ENCODE results near the gene FREM1. TPM values are rescaled to one million over a fixed set of nuclear protein-coding genes. Genes with fewer than 3 reads are reported as not detected.

Gene FREM1
- total RNA-seq, 1 experiment from 2014 or later: 1.2 TPM

DNA sequence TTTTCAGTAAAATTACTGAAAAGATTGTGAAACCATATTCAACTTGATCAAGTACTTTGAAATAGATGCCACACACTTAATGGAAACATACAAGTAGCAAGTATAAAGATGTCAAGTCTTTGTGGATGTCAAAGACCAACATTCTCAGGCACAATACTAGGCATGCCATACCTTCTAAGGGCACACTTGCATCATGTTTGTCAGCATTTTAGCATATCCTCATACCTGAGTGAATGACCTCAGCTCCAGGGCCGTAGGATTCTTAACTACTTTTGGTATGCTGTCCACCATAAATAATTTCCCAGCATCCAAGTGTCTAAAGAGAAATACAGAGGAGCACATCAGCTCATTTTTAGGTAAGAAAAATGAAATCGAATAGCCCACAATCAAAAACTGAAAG, 86.4 kb downstream of the FREM1 start:
- no peaks in the 10 kb centered on the region for H4K20me1 ChIP-seq (ENCODE audit: low read length)

GRCh38 chr9:14822666-14823065, 87.6 kb downstream of the FREM1 start:
- H3K36me3 ChIP-seq (ENCODE audit: low read depth, low read length): no peaks in the 10 kb centered on the region
- H3K79me2 ChIP-seq (ENCODE audit: low read length): no peaks in the 10 kb centered on the region
- H3K4me1 ChIP-seq (ENCODE audit: insufficient read depth, low read length): no peaks in the 10 kb centered on the region
- no TSS peak for BruUV-seq (replicated peaks)
- ChIA-PET POLR2A (ENCODE audit: unreplicated experiment) (no interaction called here), CTCF (no interaction called here)
- ATAC-seq (no peak), DNase-seq (no peak)
- intact Hi-C loops (cut with micrococcal nuclease): no loop called here
- no peak overlapping the region for H3K9ac ChIP-seq (ENCODE audit: low read length)
- no peaks in the 10 kb centered on the region for H4K20me1 ChIP-seq (ENCODE audit: low read length)
- no peak overlapping the region for H2AFZ ChIP-seq (ENCODE audit: low read length)
- no peak overlapping the region for H3K4me2 ChIP-seq (ENCODE audit: low read length)
- H3K27ac ChIP-seq (ENCODE audit: low read length): no peak overlapping the region
- no peaks in the 10 kb centered on the region for H3K9me2 ChIP-seq (replicated peaks; ENCODE audit: low read length)
- no peak overlapping the region for H3K4me3 ChIP-seq (ENCODE audit: low read length)
- H3K27me3 ChIP-seq (ENCODE audit: low read length): no peaks in the 10 kb centered on the region
- no peaks in the 10 kb centered on the region for H3F3A ChIP-seq (ENCODE audit: low read length, unreplicated experiment)
- no peaks in the 10 kb centered on the region for H3K9me3 ChIP-seq (ENCODE audit: low read length)
- no peak for TF ChIP-seq CTCF (conservative IDR thresholded peaks at IDR 0.05; ENCODE audit: low read depth, low read length)

More for the DNA sequence above, 86.4 kb downstream of the FREM1 start:
- Histone ChIP-seq H3K9me2 (replicated peaks; ENCODE audit: low read length) (no peaks in the 10 kb centered on the region), H3K4me3 (ENCODE audit: low read length) (no peak overlapping the region), H3K79me2 (ENCODE audit: low read length) (no peaks in the 10 kb centered on the region), H3K4me1 (ENCODE audit: insufficient read depth, low read length) (no peaks in the 10 kb centered on the region), H3K36me3 (ENCODE audit: low read depth, low read length) (no peaks in the 10 kb centered on the region), H2AFZ (ENCODE audit: low read length) (no peak overlapping the region), H3K4me2 (ENCODE audit: low read length) (no peak overlapping the region), H3K9me3 (ENCODE audit: low read length) (no peaks in the 10 kb centered on the region), H3K9ac (ENCODE audit: low read length) (no peak overlapping the region), H3F3A (ENCODE audit: low read length, unreplicated experiment) (no peaks in the 10 kb centered on the region), H3K27me3 (ENCODE audit: low read length) (no peaks in the 10 kb centered on the region), H3K27ac (ENCODE audit: low read length) (no peak overlapping the region)
- intact Hi-C loops (cut with micrococcal nuclease): no loop called here
- DNase-seq (no peak), ATAC-seq (no peak)
- TF ChIP-seq CTCF (conservative IDR thresholded peaks at IDR 0.05; ENCODE audit: low read depth, low read length) (no peak), EZH2 (IDR thresholded peaks at IDR 0.05; ENCODE audit: low read length, unreplicated experiment) (no peak), EZH2phosphoT487 (IDR thresholded peaks at IDR 0.05; ENCODE audit: borderline replicate concordance, low read length) (no peak)
- no TSS peak for BruUV-seq (replicated peaks)
- ChIA-PET POLR2A (ENCODE audit: unreplicated experiment) (no interaction called here), CTCF (no interaction called here)

DNA sequence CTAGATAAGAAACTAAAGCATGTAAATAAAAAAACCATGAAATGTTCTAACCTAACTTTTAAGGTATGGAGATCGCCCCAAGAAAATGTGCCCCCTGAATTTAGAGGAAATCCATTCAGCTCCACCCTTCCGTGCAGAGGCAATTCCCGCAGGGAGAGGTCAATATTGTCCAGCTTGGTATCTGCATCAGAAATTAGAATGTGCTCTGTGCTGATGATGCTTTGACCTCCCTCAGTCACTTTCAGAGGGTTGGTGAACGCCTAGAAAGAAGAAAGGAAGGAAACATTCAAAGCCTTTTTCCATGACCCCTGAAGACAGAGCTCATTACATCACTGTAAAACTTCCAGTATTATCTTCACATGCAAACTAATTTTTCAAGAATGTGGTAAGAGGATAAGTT, 91.0 kb downstream of the FREM1 start:
- DNase-seq: no peak
- H2AFZ ChIP-seq (ENCODE audit: low read length): no peak overlapping the region
- TF ChIP-seq EZH2 (IDR thresholded peaks at IDR 0.05; ENCODE audit: low read length, unreplicated experiment) (no peak), CTCF (conservative IDR thresholded peaks at IDR 0.05; ENCODE audit: low read depth, low read length) (no peak), EZH2phosphoT487 (IDR thresholded peaks at IDR 0.05; ENCODE audit: borderline replicate concordance, low read length) (no peak)
- H3K27ac ChIP-seq (ENCODE audit: low read length): no peak overlapping the region
- H3K79me2 ChIP-seq (ENCODE audit: low read length): no peaks in the 10 kb centered on the region
- H3K9me3 ChIP-seq (ENCODE audit: low read length): no peaks in the 10 kb centered on the region
- intact Hi-C loops (cut with micrococcal nuclease): no loop called here
- ChIA-PET CTCF (no interaction called here), POLR2A (ENCODE audit: unreplicated experiment) (no interaction called here)
- H3F3A ChIP-seq (ENCODE audit: low read length, unreplicated experiment): no peaks in the 10 kb centered on the region
- H3K36me3 ChIP-seq (ENCODE audit: low read depth, low read length): no peaks in the 10 kb centered on the region
- peaks cover 13% of the 10 kb centered on the region for H3K4me1 ChIP-seq (ENCODE audit: insufficient read depth, low read length)
- no TSS peak for BruUV-seq (replicated peaks)
- no peak overlapping the region for H3K4me3 ChIP-seq (ENCODE audit: low read length)
- no peaks in the 10 kb centered on the region for H3K9me2 ChIP-seq (replicated peaks; ENCODE audit: low read length)
- no peaks in the 10 kb centered on the region for H4K20me1 ChIP-seq (ENCODE audit: low read length)
- H3K27me3 ChIP-seq (ENCODE audit: low read length): no peaks in the 10 kb centered on the region
- ATAC-seq: no peak
- no peak overlapping the region for H3K4me2 ChIP-seq (ENCODE audit: low read length)
- H3K9ac ChIP-seq (ENCODE audit: low read length): no peak overlapping the region

All from PC-3 (cell line).